WTC11 (cell line): ENCODE measurements around the gene RCAN1.

Source experiments
- CTCF ChIP-seq: fragments of 200-600 bp; IDR thresholded peaks from 2 replicates; pipeline ENCODE4 v1.8.0; 2022; ENCODE audit warnings: antibody characterized with exemption
- ESRRA ChIP-seq: sonication (generic); formaldehyde crosslinking; IDR thresholded peaks from 2 replicates; pipeline ENCODE4 v1.8.1; 2022; ENCODE audit warnings: mild to moderate bottlenecking, missing genetic modification reagents, borderline replicate concordance
- FOXK1 ChIP-seq: sonication (generic); formaldehyde crosslinking; IDR thresholded peaks from 2 replicates; pipeline ENCODE4 v1.8.0; 2022; ENCODE audit warnings: mild to moderate bottlenecking, moderate library complexity, missing genetic modification reagents
- FOXP1 ChIP-seq: sonication (generic); formaldehyde crosslinking; IDR thresholded peaks from 2 replicates; pipeline ENCODE4 v1.8.0; 2022; ENCODE audit warnings: missing genetic modification reagents, mild to moderate bottlenecking, moderate library complexity, borderline replicate concordance
- GRHL2 ChIP-seq: fragments of 250-450 bp; sonication (Bioruptor Pico); IDR thresholded peaks from 2 replicates; pipeline ENCODE4 v1.8.0; 2022; ENCODE audit warnings: mild to moderate bottlenecking, moderate library complexity; ENCODE audit not compliant: insufficient replicate concordance, severe bottlenecking
- JUN ChIP-seq: sonication (generic); formaldehyde crosslinking; IDR thresholded peaks from 2 replicates; pipeline ENCODE4 v1.8.0; 2023; ENCODE audit warnings: mild to moderate bottlenecking, missing genetic modification reagents
- MAX ChIP-seq: sonication (generic); formaldehyde crosslinking; IDR thresholded peaks from 2 replicates; pipeline ENCODE4 v1.8.0; 2022; ENCODE audit warnings: mild to moderate bottlenecking, missing genetic modification reagents
- NR2C2 ChIP-seq: sonication (generic); formaldehyde crosslinking; IDR thresholded peaks from 2 replicates; pipeline ENCODE4 v1.8.0; 2022; ENCODE audit warnings: mild to moderate bottlenecking, missing genetic modification reagents
- RELA ChIP-seq: sonication (generic); formaldehyde crosslinking; IDR thresholded peaks from 2 replicates; pipeline ENCODE4 v1.8.1; 2022; ENCODE audit warnings: missing genetic modification reagents, mild to moderate bottlenecking, borderline replicate concordance
- SMAD3 ChIP-seq: sonication (generic); formaldehyde crosslinking; IDR thresholded peaks from 2 replicates; pipeline ENCODE4 v1.8.0; 2022; ENCODE audit warnings: missing genetic modification reagents, mild to moderate bottlenecking, borderline replicate concordance
- ZNF138 ChIP-seq: sonication (generic); formaldehyde crosslinking; conservative IDR thresholded peaks from 2 replicates; pipeline ENCODE4 v1.8.1; 2022; ENCODE audit warnings: mild to moderate bottlenecking, moderate library complexity, missing genetic modification reagents
- ZNF219 ChIP-seq: sonication (generic); formaldehyde crosslinking; IDR thresholded peaks from 2 replicates; pipeline ENCODE4 v1.8.0; 2023; ENCODE audit warnings: missing genetic modification reagents, mild to moderate bottlenecking, borderline replicate concordance
- TF ChIP-seq, protein P1 (sequence below): sonication (generic); formaldehyde crosslinking; IDR thresholded peaks from 2 replicates; pipeline ENCODE4 v1.8.0; 2023; ENCODE audit warnings: mild to moderate bottlenecking, missing genetic modification reagents
- TF ChIP-seq, protein P2 (sequence below): sonication (generic); formaldehyde crosslinking; IDR thresholded peaks from 2 replicates; pipeline ENCODE4 v1.8.1; 2022; ENCODE audit warnings: low read depth, missing genetic modification reagents, borderline replicate concordance

DNA sequence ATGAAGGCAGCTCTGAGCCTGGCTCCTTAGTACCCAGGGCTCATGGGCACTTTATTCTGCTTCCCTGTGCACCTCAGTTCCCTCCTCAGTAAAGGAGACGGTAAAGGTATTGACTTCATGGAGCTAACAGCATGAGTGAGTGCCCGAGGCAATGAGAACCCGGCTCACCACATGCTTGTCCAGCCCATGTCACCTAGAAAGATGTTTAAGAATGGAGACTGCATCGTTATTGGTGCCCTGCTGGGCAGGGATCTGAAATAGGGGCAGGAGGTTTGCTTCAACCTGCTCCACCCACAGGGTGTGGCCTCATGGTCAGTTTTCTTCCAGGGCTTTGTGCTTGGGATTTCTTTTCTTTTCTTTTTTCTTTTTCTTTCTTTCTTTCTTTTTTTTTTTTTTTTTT is 95.9 kb downstream of the RCAN1 start:
- TF ChIP-seq CTCF = no peak
- TF ChIP-seq FOXP1 (CRISPR knock-in tag) = no peak
- no peak for TF ChIP-seq ZNF219 (CRISPR knock-in tag)
- TF ChIP-seq, protein P1, sequence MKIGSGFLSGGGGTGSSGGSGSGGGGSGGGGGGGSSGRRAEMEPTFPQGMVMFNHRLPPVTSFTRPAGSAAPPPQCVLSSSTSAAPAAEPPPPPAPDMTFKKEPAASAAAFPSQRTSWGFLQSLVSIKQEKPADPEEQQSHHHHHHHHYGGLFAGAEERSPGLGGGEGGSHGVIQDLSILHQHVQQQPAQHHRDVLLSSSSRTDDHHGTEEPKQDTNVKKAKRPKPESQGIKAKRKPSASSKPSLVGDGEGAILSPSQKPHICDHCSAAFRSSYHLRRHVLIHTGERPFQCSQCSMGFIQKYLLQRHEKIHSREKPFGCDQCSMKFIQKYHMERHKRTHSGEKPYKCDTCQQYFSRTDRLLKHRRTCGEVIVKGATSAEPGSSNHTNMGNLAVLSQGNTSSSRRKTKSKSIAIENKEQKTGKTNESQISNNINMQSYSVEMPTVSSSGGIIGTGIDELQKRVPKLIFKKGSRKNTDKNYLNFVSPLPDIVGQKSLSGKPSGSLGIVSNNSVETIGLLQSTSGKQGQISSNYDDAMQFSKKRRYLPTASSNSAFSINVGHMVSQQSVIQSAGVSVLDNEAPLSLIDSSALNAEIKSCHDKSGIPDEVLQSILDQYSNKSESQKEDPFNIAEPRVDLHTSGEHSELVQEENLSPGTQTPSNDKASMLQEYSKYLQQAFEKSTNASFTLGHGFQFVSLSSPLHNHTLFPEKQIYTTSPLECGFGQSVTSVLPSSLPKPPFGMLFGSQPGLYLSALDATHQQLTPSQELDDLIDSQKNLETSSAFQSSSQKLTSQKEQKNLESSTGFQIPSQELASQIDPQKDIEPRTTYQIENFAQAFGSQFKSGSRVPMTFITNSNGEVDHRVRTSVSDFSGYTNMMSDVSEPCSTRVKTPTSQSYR (CRISPR knock-in tag) = no peak
- TF ChIP-seq NR2C2 (CRISPR knock-in tag) = no peak
- no peak for TF ChIP-seq SMAD3
- TF ChIP-seq ZNF138 = no peak
- TF ChIP-seq FOXK1 = no peak
- TF ChIP-seq, protein P2, sequence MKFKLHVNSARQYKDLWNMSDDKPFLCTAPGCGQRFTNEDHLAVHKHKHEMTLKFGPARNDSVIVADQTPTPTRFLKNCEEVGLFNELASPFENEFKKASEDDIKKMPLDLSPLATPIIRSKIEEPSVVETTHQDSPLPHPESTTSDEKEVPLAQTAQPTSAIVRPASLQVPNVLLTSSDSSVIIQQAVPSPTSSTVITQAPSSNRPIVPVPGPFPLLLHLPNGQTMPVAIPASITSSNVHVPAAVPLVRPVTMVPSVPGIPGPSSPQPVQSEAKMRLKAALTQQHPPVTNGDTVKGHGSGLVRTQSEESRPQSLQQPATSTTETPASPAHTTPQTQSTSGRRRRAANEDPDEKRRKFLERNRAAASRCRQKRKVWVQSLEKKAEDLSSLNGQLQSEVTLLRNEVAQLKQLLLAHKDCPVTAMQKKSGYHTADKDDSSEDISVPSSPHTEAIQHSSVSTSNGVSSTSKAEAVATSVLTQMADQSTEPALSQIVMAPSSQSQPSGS (CRISPR knock-in tag) = no peak
- TF ChIP-seq ESRRA = no peak
- TF ChIP-seq JUN (CRISPR knock-in tag) = no peak
- no peak for TF ChIP-seq RELA (CRISPR knock-in tag)
- no peak for TF ChIP-seq GRHL2
- TF ChIP-seq MAX = no peak
